H1 (cell line): ENCODE results near the gene SFXN1. TPM values are rescaled to one million over a fixed set of nuclear protein-coding genes. Genes with fewer than 3 reads are reported as not detected.

Experiments used
- CTCF ChIA-PET: fragments of 300-600 bp; sonication (Branson Sonifier 250); formaldehyde crosslinking; loops from one replicate; lab custom pipeline; 2021; ENCODE audit not compliant: partially characterized antibody; lab: Charles Lee
- POLR2A ChIA-PET: fragments of 300-600 bp; sonication (Branson Sonifier 250); formaldehyde crosslinking; loops from one replicate; lab custom pipeline; 2021; ENCODE audit warnings: inconsistent platforms; ENCODE audit not compliant: partially characterized antibody; lab: Charles Lee
- DNase-seq, 2 experiments: peaks; one replicate each; pipeline versions ENCODE4 v3.0.0 to v3.0.0-alpha.2; 2010 to 2022; ENCODE audit warnings: low spot score in 2 of 2, low read depth in 1 of 2, mixed read lengths in 1 of 2
- FAIRE-seq: peaks from 2 replicates; lab custom pipeline; 2011; peaks lifted over from hg19 to GRCh38; lab: Jason Lieb, UNC
- H2AFZ ChIP-seq: 2 replicates; pipeline ENCODE4 v1.8.1; 2012; ENCODE audit warnings: low read length, inconsistent platforms
- H2AK5ac ChIP-seq: 2 replicates; pipeline ENCODE4 v1.6.1; 2013; ENCODE audit warnings: low read depth, low read length
- H2BK120ac ChIP-seq: replicated peaks from 2 replicates; pipeline ENCODE3; 2013; ENCODE audit warnings: low read depth, low read length, inconsistent platforms
- H2BK12ac ChIP-seq: 2 replicates; pipeline ENCODE4 v1.6.1; 2013; ENCODE audit warnings: low read depth, low read length
- H2BK15ac ChIP-seq: 2 replicates; pipeline ENCODE4 v1.6.1; 2013; ENCODE audit warnings: low read length
- H2BK20ac ChIP-seq: 2 replicates; pipeline ENCODE4 v1.6.1; 2013; ENCODE audit warnings: low read length
- H2BK5ac ChIP-seq: 2 replicates; pipeline ENCODE4 v1.6.1; 2013; ENCODE audit warnings: low read depth, low read length
- H3K14ac ChIP-seq: 2 replicates; pipeline ENCODE4 v1.6.1; 2013; ENCODE audit warnings: inconsistent platforms; ENCODE audit not compliant: insufficient read length
- H3K18ac ChIP-seq: 2 replicates; pipeline ENCODE4 v1.6.1; 2013; ENCODE audit warnings: low read length; ENCODE audit errors: extremely low read depth
- H3K23ac ChIP-seq: 2 replicates; pipeline ENCODE4 v1.6.1; 2013; ENCODE audit warnings: inconsistent platforms; ENCODE audit not compliant: insufficient read length
- H3K23me2 ChIP-seq: 2 replicates; pipeline ENCODE4 v1.6.1; 2013; ENCODE audit warnings: low read depth, low read length
- H3K27ac ChIP-seq: 2 replicates; pipeline ENCODE4 v1.6.1; 2011; ENCODE audit warnings: low read depth, low read length, inconsistent platforms
- H3K27me3 ChIP-seq, 4 experiments: replicated peaks in 1 of 4; 1 replicate in 1 of 4; 2 replicates in 3 of 4; pipeline versions ENCODE4 v1.6.1 to v1.8.1; 2011 to 2013; ENCODE audit warnings: low read length in 3 of 4, mild to moderate bottlenecking in 3 of 4, inconsistent platforms in 2 of 4, mixed read lengths in 2 of 4, moderate library complexity in 1 of 4; ENCODE audit not compliant: control insufficient read depth in 3 of 4, insufficient read depth in 3 of 4; ENCODE audit errors: extremely low read depth in 1 of 4
- H3K36me3 ChIP-seq, 4 experiments: 2 replicates each; pipeline versions ENCODE4 v1.6.1 to v1.8.1; 2011 to 2013; ENCODE audit warnings: mild to moderate bottlenecking in 4 of 4, low read length in 3 of 4, moderate library complexity in 2 of 4, control low read depth in 1 of 4, inconsistent platforms in 1 of 4; ENCODE audit not compliant: insufficient read depth in 4 of 4, control insufficient read depth in 2 of 4
- H3K4ac ChIP-seq: replicated peaks from 2 replicates; pipeline ENCODE3; 2013; ENCODE audit warnings: low read length, low read depth, mixed read lengths, inconsistent platforms; ENCODE audit not compliant: insufficient read length
- H3K4me1 ChIP-seq, 4 experiments: replicated peaks in 1 of 4; 1 replicate in 1 of 4; 2 replicates in 3 of 4; pipeline versions ENCODE4 v1.6.1 to v1.8.1; 2011 to 2013; ENCODE audit warnings: low read length in 3 of 4, inconsistent platforms in 2 of 4, mixed read lengths in 1 of 4; ENCODE audit not compliant: insufficient read depth in 4 of 4, control insufficient read depth in 3 of 4
- H3K4me2 ChIP-seq, 2 experiments: 2 replicates each; pipeline versions ENCODE4 v1.6.1 to v1.8.1; 2011 to 2013; ENCODE audit warnings: low read depth in 2 of 2, low read length in 2 of 2, control low read depth in 1 of 2, inconsistent platforms in 1 of 2, mild to moderate bottlenecking in 1 of 2; ENCODE audit not compliant: insufficient read depth in 1 of 2
- H3K4me3 ChIP-seq, 4 experiments: fragments of 200-600, 300-600 bp in 1 of 4; sonication (generic), shearing (Covaris generic), sonication (Bioruptor Twin) in 1 of 4; 2 replicates each; pipeline versions ENCODE4 v1.5.1 to v1.8.1; 2011 to 2016; ENCODE audit warnings: low read length in 4 of 4, low read depth in 3 of 4, control low read depth in 2 of 4, inconsistent platforms in 2 of 4, mild to moderate bottlenecking in 2 of 4, mixed read lengths in 1 of 4, moderate library complexity in 1 of 4; ENCODE audit not compliant: insufficient read depth in 2 of 4; ENCODE audit errors: extremely low read depth in 1 of 4
- H3K56ac ChIP-seq: replicated peaks from 2 replicates; pipeline ENCODE3; 2013; ENCODE audit warnings: low read depth, mild to moderate bottlenecking, mixed read lengths, low read length, inconsistent platforms; ENCODE audit not compliant: insufficient read length
- H3K79me1 ChIP-seq: 2 replicates; pipeline ENCODE4 v1.6.1; 2013; ENCODE audit warnings: low read depth, low read length, control low read depth
- H3K79me2 ChIP-seq, 2 experiments: 2 replicates each; pipeline versions ENCODE4 v1.6.1 to v1.8.1; 2012 to 2013; ENCODE audit warnings: low read length in 2 of 2, mild to moderate bottlenecking in 2 of 2, inconsistent platforms in 1 of 2; ENCODE audit not compliant: insufficient read depth in 2 of 2, control insufficient read depth in 1 of 2
- H3K9ac ChIP-seq, 4 experiments: replicated peaks in 1 of 4; 1 replicate in 1 of 4; 2 replicates in 3 of 4; pipeline versions ENCODE4 v1.6.1 to v1.8.1; 2011 to 2013; ENCODE audit warnings: low read depth in 3 of 4, low read length in 3 of 4, control low read depth in 2 of 4, mild to moderate bottlenecking in 2 of 4, moderate library complexity in 2 of 4, inconsistent platforms in 1 of 4; ENCODE audit errors: extremely low read depth in 1 of 4
- H3K9me3 ChIP-seq, 2 experiments: 2 replicates each; pipeline versions ENCODE4 v1.6.1 to v1.8.1; 2012 to 2013; ENCODE audit warnings: mild to moderate bottlenecking in 2 of 2, moderate library complexity in 2 of 2, control low read depth in 1 of 2, inconsistent platforms in 1 of 2, low read depth in 1 of 2, low read length in 1 of 2, mixed read lengths in 1 of 2; ENCODE audit not compliant: insufficient read depth in 2 of 2
- H4K20me1 ChIP-seq, 2 experiments: replicated peaks in 1 of 2; 2 replicates each; pipeline versions ENCODE3 to v1.8.1; 2011 to 2013; ENCODE audit warnings: inconsistent platforms in 2 of 2, low read length in 2 of 2, mild to moderate bottlenecking in 1 of 2; ENCODE audit not compliant: insufficient read depth in 2 of 2, control insufficient read depth in 1 of 2
- H4K5ac ChIP-seq: 2 replicates; pipeline ENCODE4 v1.6.1; 2013; ENCODE audit warnings: low read length, low read depth, mixed read lengths, inconsistent platforms; ENCODE audit not compliant: insufficient read length
- H4K8ac ChIP-seq: 2 replicates; pipeline ENCODE4 v1.8.0; 2013; ENCODE audit warnings: mild to moderate bottlenecking, moderate library complexity, low read length, inconsistent platforms; ENCODE audit not compliant: insufficient read depth; ENCODE audit errors: extremely low read depth
- H4K91ac ChIP-seq: replicated peaks from 2 replicates; pipeline ENCODE3; 2013; ENCODE audit warnings: low read length, mixed read lengths, inconsistent platforms; ENCODE audit not compliant: insufficient read length
- POU5F1 ChIP-seq: IDR thresholded peaks from 2 replicates; pipeline ENCODE4 v1.6.1; 2011; ENCODE audit warnings: low read depth, mild to moderate bottlenecking, low read length, moderate library complexity
- RAD21 ChIP-seq, 2 experiments: IDR thresholded peaks in 1 of 2; conservative IDR thresholded peaks in 1 of 2; 2 replicates each; pipeline ENCODE4 v1.6.1; 2011; ENCODE audit warnings: low read depth in 2 of 2, low read length in 2 of 2, improper control_type of control experiment in 1 of 2, inconsistent platforms in 1 of 2, mild to moderate bottlenecking in 1 of 2, moderate library complexity in 1 of 2
- TCF12 ChIP-seq: IDR thresholded peaks from 2 replicates; pipeline ENCODE4 v1.6.1; 2011; ENCODE audit warnings: low read depth, mild to moderate bottlenecking, low read length
- WGBS, 2 experiments: shearing (Covaris generic) in 1 of 2; methylation state at CpG; one replicate each; pipeline versions ENCODE4 v1.1.6 to v1.1.7; 2013 to 2015; ENCODE audit warnings: low lambda C conversion rate in 2 of 2, mixed read lengths in 2 of 2, inconsistent platforms in 1 of 2, low coverage in 1 of 2, missing lambda C conversion rate in 1 of 2; ENCODE audit not compliant: insufficient replicate concordance in 2 of 2, insufficient coverage in 1 of 2, insufficient read length in 1 of 2; ENCODE audit errors: extremely low coverage in 1 of 2, missing lambda C conversion rate in 1 of 2; 5-methylcytosine and 5-hydroxymethylcytosine counted together
- polyA plus RNA-seq, 7 experiments: library from polyadenylated mRNA; depleted of rRNA in 3 of 7; stranded (reverse) in 5 of 7; unstranded in 2 of 7; fragments of >200 nt in 5 of 7; fragments of 200-250 nt in 2 of 7; gene quantifications; 1 replicate in 5 of 7; 2 replicates in 1 of 7; 4 replicates in 1 of 7; pipeline versions ENCODE4 v1.2.1 to v1.2.3, GENCODE V29; 2011 to 2013; ENCODE audit warnings: missing spikeins in 2 of 7, mixed read lengths in 2 of 7
- total RNA-seq: library from RNA; stranded (reverse); fragmentation: NEBNext Ultra II Directional; extraction: Animal tissue kit (Norgen Biotek cat#: 25700); gene quantifications from 2 replicates; pipeline ENCODE4 v1.2.1, GENCODE V29; 2021
- TF ChIP-seq, protein P1 (sequence below), 3 experiments: IDR thresholded peaks; 1 replicate in 2 of 3; 2 replicates in 1 of 3; pipeline versions ENCODE4 v1.5.1 to v1.6.1; 2011; ENCODE audit warnings: low read length in 3 of 3, mild to moderate bottlenecking in 3 of 3, inconsistent platforms in 2 of 3, low read depth in 1 of 3, moderate library complexity in 1 of 3; ENCODE audit not compliant: insufficient read depth in 1 of 3; ENCODE audit errors: control extremely low read depth in 1 of 3

SFXN1 gene
- total and polyA plus RNA-seq, 2 of the 8 experiments (the other 6 are each of a cell fraction or from before 2014, with no cell fraction given), result 72.7 to 97.6 TPM

GRCh38 chr5:175460126-175460525, 18.2 kb upstream of the SFXN1 start:
- no peak overlapping the region for H3K4me2 ChIP-seq
- H2BK120ac ChIP-seq, result no peak overlapping the region
- H4K8ac ChIP-seq, result no peak overlapping the region
- H2AFZ ChIP-seq, result no peak overlapping the region
- no peaks in the 10 kb centered on the region for H4K20me1 ChIP-seq
- H3K27ac ChIP-seq, result no peak overlapping the region
- H3K18ac ChIP-seq, result no peak overlapping the region
- no peak overlapping the region for H3K23ac ChIP-seq
- no peak overlapping the region for H2BK12ac ChIP-seq
- no peak overlapping the region for H3K9ac ChIP-seq
- H2BK20ac ChIP-seq, result no peak overlapping the region
- no peaks in the 10 kb centered on the region for H3K27me3 ChIP-seq
- peak; percentile 87 for FAIRE-seq
- no peaks in the 10 kb centered on the region; a peak in 1 of 7 replicates for H3K4me1 ChIP-seq
- no peaks in the 10 kb centered on the region for H3K23me2 ChIP-seq
- no peak overlapping the region for H2BK5ac ChIP-seq
- H3K4me3 ChIP-seq, result no peak overlapping the region
- H3K79me2 ChIP-seq, result no peaks in the 10 kb centered on the region
- H3K79me1 ChIP-seq, result no peaks in the 10 kb centered on the region
- H2BK15ac ChIP-seq, result no peak overlapping the region
- H4K91ac ChIP-seq, result no peak overlapping the region
- no peaks in the 10 kb centered on the region for H3K9me3 ChIP-seq
- no peak overlapping the region for H3K56ac ChIP-seq
- H2AK5ac ChIP-seq, result no peak overlapping the region
- H3K4ac ChIP-seq, result no peak overlapping the region
- ChIA-PET POLR2A (no interaction called here), CTCF (interaction anchor here (0.7 to 1.9 kb wide), 11 partner anchors 8 to 516 kb away, joined by 3 to 6 read pairs (median 3); partner anchors contain the start of gene DRD1)
- no peak overlapping the region for H4K5ac ChIP-seq
- 77% methylated on average over 7 of the region's 7 CpGs; no CpG with 5 or more reads in 1 of the 2 experiments for WGBS, 2 experiments
- TF ChIP-seq, protein P1, sequence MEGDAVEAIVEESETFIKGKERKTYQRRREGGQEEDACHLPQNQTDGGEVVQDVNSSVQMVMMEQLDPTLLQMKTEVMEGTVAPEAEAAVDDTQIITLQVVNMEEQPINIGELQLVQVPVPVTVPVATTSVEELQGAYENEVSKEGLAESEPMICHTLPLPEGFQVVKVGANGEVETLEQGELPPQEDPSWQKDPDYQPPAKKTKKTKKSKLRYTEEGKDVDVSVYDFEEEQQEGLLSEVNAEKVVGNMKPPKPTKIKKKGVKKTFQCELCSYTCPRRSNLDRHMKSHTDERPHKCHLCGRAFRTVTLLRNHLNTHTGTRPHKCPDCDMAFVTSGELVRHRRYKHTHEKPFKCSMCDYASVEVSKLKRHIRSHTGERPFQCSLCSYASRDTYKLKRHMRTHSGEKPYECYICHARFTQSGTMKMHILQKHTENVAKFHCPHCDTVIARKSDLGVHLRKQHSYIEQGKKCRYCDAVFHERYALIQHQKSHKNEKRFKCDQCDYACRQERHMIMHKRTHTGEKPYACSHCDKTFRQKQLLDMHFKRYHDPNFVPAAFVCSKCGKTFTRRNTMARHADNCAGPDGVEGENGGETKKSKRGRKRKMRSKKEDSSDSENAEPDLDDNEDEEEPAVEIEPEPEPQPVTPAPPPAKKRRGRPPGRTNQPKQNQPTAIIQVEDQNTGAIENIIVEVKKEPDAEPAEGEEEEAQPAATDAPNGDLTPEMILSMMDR (IDR thresholded peaks at IDR 0.05; ENCODE audit: control extremely low read depth in 1 of 3, insufficient read depth in 1 of 3, low read depth in 1 of 3, low read length in 3 of 3), result peak in 1 of 3 experiments; percentile 49; a peak in 2 of 4 replicates
- no peak for TF ChIP-seq POU5F1
- no peak for TF ChIP-seq TCF12
- peak; percentile 58 to 59 for TF ChIP-seq RAD21 (IDR thresholded peaks at IDR 0.05 in 1 of 2, conservative IDR thresholded peaks at IDR 0.05 in 1 of 2; ENCODE audit: low read depth in 2 of 2, low read length in 2 of 2)
- no peaks in the 10 kb centered on the region for H3K36me3 ChIP-seq
- no peak for DNase-seq
- H3K14ac ChIP-seq, result no peak overlapping the region
